NCI-H1048 (cell line): Measurements from ENCODE around the gene NEK4.

Source experiments
- DNase-seq: peaks from one replicate; lab custom pipeline; 2025; lab: John Stamatoyannopoulos, UW

Gene NEK4

GRCh38 chr3:52792961-52793695 lies 22.4 kb upstream of the NEK4 start:
- no peak for DNase-seq

GRCh38 chr3:52792413-52792812 lies 21.7 kb upstream of the NEK4 start:
- no peak for DNase-seq

- no peak for DNase-seq
Measured at GRCh38 chr3:52791928-52792327, 21.2 kb upstream of the NEK4 start.

GRCh38 chr3:52791366-52791765 lies 20.6 kb upstream of the NEK4 start:
- DNase-seq: no peak

GRCh38 chr3:52790741-52791140 lies 20.0 kb upstream of the NEK4 start:
- DNase-seq: no peak

- DNase-seq: no peak
Measured at GRCh38 chr3:52790337-52790736, 19.6 kb upstream of the NEK4 start.

- no peak for DNase-seq
Measured at GRCh38 chr3:52789746-52790040, 19.0 kb upstream of the NEK4 start.

GRCh38 chr3:52788890-52789745 lies 18.4 kb upstream of the NEK4 start:
- DNase-seq: no peak

- DNase-seq: no peak
Measured at GRCh38 chr3:52787672-52788625, 17.2 kb upstream of the NEK4 start.

GRCh38 chr3:52787246-52787645 lies 16.5 kb upstream of the NEK4 start:
- no peak for DNase-seq

GRCh38 chr3:52786330-52787215 lies 15.8 kb upstream of the NEK4 start:
- no peak for DNase-seq

GRCh38 chr3:52784931-52785590 lies 14.3 kb upstream of the NEK4 start:
- DNase-seq: no peak

GRCh38 chr3:52784021-52784621 lies 13.4 kb upstream of the NEK4 start:
- DNase-seq: no peak

- DNase-seq: no peak
Measured at GRCh38 chr3:52783211-52783555, 12.4 kb upstream of the NEK4 start.

GRCh38 chr3:52782412-52783210 lies 11.9 kb upstream of the NEK4 start:
- no peak for DNase-seq

GRCh38 chr3:52781741-52782140 lies 11.0 kb upstream of the NEK4 start:
- DNase-seq: no peak

- no peak for DNase-seq
Measured at GRCh38 chr3:52779837-52780585, 9.3 kb upstream of the NEK4 start.

- DNase-seq: no peak
Measured at GRCh38 chr3:52779011-52779836, 8.5 kb upstream of the NEK4 start.
